Fibroblast of upper back skin (primary cell): Measurements from ENCODE around the gene GRK6.

Experiments used
- DNase-seq: peaks from one replicate; pipeline ENCODE4 v3.0.0-alpha.2; 2013

GRK6 gene

DNA sequence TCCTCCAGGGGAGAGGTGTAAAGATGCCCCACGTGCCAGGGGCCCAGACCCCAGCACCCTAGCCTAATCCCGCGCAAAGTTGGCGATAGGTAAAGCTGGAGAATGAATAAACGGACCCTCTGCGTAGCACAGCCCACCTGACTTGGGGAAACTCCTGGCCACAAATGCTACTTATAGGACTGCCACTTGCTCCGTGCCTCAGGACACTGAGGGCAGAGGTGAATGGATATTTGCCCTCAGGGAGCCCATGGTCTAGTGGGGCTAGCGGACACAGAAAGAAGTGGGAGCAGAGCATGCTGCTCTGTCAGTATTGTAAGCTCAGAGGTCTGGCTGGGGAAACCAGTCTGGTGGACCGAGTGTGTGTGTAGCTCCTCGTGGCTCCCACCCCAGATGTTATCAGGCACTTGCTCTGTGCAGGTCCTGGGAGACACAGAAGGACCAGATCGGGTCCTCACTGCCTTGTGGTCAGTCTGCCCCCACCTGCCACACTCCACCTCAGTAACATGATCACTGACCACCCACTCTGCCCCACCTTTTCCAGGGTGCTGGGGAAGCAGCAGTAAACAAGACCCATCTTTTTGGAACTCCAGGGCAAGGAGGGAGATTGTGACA, 841 bp downstream of the GRK6 start:
- no peak for DNase-seq

DNA sequence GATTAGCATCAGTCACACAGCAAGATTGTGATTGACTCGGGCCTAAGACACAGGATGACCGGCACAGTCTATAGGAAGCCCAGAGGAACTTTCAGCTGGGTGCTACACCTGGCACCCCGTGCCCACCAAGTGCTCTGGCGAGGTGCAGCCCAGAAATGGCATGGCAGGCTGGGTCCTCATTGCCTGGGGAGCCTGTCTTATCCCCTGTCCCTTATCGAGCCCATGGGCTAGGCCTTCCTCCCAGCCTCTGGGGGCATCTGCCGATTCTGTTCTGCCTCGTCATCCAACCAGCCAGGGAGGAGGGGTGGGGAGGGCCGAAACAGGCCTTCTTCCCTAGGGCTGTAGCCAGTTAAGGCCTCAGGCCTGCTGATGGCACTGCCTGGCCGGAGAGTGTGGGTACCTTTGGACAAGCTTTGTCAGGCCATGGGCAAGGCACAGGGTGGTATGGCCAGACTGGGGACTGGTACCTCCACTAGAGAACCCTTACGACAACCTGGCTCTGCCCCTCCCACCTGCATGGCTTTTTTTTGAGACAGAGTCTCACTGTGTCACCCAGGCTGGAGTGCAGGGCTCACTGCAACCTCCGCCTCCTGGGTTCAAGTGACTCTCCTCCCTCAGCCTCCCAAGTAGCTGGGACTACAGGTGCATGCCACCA, 1.6 kb downstream of the GRK6 start:
- DNase-seq, result no peak

DNA sequence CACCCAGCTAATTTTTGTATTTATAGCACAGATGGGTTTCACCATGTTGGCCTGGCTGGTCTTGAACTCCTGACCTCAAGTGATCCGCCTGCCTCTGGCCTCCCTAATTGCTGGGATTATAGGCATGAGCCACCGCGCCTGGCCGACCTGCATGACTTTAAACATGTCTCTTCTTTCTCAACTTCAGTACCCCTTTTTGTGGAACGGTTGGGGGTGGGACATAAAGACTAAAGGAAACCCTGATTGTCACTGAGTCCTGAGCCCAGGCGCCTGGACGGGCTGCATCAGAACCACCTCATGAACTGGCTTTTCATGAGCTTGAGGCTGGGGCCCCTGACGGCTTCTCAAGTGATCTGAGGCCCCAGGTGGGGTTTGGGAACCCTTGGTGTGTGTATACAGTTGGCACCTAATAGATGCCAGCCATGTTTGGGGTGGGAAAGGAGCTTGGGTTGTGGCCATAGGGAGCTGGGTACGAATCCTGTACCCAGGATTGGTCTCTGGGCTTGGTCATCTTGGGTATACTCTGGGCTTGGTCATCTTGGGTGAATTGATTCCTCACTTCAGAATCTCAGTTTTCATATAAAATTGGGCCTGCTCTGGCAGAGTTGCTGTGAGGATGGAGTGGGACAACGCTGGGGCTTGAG, 2.2 kb downstream of the GRK6 start:
- DNase-seq, result no peak

DNA sequence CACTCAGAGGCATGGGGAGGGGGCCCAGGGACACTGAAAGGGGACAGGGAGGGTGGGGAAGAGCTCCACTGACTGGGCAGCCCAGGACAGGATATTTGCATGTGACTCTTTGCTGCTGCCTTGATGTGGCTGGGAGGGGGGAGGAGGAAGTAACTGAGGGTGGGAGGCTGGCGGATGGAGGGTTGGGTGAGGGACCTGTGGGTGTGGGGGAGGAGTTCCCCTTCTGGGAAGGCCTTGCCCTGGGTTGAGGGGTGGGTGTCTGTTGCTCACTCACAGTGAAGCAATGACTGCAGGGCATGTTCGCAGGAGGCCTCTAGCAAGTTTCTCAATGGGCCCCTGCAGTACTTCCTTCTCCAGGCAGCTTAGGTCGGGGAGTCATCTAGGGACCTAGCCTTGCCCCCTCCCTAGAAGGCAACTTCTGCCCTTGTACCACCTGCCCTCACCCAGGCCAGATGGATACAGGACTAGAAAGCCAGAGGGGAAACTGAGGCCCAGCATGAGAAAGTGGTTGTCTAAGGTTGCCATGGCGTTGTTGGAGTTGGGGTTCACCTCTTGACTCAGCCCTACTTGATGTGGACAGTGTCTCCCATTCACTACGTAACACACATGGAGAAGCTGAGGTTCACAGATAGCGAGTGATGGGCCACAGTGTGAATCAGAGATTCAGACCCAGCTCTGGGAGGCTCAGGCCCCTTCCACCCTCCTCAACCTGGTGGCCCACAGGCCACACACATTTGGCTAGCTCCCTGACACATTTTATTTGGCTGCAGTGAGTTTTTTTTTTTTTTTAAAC, 3.0 kb downstream of the GRK6 start:
- no peak for DNase-seq

DNA sequence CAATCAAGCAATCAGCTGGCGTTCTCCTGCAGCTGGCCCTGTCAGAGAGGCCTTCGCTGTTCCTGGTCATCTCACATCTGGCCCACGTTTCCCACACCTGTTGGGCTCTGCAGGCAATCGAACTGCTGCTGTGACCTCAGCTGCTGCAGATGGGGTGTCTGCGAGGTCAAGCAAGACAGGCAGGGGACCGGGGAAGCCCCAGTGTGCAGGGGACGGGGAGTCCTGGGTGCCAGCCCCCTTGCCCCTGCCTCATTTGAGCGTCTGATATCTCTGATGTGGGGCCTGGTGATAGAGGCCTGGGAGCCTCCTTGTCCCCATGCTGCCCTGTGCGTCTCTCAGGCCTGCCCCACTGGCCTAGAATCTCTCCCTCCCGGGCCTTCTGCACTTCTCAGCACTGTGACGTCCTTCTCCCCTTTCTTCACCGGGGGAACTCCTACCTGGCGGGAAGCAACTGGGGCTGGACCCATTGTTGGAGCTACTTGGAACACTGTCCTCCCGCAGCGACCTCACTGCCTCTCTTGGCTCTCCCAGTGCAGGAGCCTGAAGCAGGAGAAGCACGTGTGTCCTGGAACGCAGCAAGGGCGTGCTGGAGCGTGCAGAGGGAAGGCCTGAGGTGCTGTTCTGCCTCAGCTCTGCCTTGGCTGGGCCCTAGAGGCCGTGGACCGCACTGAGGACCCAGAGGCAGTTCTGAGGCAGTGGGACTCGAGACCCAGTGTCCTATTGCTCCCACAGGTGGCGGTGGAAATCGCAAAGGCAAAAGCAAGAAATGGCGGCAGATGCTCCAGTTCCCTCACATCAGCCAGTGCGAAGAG, 3.9 kb downstream of the GRK6 start:
- DNase-seq, result no peak

DNA sequence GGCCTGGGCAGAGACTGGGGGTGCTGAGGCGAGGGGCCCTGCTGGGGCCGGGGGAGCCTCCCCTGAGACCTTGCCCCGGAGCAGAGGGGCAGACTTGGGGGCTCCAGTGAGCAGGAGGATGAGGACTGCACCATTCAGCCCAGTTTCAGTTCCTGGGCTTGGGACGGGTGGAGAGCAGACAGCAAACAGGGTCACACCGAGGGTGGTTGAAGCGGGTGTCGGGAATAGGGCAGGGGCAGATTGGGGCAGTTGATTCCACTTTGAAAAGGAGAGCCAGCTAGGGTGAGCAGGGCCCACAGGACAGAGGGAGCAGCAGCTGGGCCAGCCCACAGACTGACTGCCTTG, 4.5 kb downstream of the GRK6 start:
- DNase-seq, result no peak

DNA sequence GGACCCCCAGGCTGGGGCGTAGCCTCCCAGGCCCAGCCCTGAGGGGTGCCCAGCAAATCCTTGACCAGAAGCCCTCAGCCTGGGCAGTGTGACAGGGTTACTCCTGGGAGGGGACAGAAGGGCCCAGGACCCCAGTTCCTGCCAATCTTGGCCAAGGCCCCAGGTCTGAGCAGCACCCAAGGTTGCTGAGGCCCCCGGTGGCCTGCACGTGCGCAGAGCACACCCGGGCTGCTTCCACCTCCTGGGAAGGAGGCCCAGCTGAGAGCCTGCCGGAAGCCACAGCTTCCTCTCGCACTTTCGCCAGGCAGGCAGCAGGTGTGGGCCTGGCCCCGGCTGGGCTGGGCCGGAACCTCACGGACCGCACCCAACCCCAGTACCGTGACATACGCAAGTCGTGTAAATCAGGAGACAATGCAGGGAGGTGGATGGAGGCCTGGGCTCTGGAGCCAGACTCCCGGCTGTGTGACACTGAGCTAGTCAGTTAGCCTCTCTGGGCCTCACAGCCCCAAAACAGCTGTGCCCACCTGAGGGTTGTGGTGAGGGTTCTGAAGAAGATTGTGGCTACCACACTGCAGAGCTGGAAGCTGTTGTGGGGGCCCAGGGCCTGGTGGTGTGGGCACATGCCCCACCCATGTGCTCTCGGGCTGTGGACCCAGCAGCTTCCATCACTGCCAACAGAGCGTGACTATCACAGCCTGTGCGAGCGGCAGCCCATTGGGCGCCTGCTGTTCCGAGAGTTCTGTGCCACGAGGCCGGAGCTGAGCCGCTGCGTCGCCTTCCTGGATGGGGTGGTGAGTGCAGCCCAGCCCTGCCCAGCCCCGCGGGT, 5.1 kb downstream of the GRK6 start:
- DNase-seq, result no peak

DNA sequence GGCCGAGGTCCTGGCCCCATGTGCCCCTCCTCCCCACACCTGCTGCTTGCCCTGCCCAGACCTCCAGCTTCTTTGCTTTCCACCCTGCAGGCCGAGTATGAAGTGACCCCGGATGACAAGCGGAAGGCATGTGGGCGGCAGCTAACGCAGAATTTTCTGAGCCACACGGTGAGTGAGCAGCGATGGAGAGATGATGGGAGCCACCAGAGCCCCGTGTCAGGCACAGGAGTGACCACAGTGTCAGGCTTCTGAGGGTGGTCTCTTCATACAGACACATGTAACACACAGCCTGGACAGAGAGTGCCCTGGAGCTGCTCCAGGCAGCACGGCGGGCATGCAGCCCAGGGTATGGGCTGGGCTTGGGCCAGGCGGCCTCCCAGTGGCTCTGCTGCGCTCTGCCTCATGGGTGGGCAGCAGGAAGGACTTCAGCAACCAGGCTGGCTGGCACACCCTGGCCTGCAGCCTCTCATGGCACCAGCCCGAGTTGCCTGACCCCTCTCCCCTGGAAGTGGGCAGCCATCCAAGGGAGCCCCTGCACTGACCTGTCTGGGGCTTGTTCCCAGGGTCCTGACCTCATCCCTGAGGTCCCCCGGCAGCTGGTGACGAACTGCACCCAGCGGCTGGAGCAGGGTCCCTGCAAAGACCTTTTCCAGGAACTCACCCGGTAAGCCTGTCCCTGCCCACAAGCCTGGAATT, 5.8 kb downstream of the GRK6 start:
- no peak for DNase-seq

DNA sequence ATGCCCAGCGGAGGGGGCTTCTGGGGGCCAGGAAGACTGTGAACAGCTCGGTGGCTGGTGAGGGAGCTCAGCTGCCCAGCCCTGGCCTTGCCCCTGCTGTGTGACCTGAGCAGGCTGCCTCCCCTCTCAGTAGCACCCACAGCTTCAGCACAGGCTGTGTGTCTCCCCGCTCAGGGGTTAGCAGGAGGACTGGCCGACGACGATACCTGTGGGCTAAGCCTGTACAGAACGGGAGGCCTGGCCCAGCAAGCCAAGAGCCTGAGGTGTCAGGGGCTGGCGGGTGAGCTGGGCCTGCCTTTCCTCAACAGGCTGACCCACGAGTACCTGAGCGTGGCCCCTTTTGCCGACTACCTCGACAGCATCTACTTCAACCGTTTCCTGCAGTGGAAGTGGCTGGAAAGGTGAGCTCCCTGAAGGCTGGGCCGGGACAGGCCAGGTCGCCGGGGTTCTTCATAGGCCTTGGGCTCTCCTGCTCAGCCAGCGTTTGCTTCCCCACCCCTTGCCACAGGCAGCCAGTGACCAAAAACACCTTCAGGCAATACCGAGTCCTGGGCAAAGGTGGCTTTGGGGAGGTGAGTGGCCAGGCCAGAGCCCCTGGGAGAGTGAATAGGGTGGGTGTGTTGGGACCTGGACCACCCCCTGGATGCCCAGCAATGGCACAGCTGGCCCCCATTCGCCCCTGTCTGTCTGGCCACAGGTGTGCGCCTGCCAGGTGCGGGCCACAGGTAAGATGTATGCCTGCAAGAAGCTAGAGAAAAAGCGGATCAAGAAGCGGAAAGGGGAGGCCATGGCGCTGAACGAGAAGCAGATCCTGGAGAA, 6.6 kb downstream of the GRK6 start:
- DNase-seq, result no peak

DNA sequence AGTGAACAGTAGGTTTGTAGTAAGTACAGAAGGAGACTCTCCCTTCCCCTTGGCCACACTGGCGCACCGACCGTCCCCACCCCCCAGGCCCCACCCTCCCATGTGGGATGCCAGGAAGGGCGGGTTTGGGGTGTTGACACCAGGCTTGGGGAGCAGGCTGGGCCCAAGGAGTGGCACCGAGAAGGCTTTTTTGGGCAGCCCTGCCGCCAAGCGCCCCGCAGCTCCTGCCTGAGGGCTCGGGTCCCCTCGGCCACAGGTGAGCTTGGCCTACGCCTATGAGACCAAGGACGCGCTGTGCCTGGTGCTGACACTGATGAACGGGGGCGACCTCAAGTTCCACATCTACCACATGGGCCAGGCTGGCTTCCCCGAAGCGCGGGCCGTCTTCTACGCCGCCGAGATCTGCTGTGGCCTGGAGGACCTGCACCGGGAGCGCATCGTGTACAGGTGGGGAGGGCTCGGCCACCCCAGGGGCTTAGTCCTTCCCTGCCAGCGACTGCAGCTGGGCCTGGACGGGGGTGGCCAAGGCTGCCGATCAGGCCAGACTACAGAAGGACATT, 7.3 kb downstream of the GRK6 start:
- DNase-seq, result no peak

DNA sequence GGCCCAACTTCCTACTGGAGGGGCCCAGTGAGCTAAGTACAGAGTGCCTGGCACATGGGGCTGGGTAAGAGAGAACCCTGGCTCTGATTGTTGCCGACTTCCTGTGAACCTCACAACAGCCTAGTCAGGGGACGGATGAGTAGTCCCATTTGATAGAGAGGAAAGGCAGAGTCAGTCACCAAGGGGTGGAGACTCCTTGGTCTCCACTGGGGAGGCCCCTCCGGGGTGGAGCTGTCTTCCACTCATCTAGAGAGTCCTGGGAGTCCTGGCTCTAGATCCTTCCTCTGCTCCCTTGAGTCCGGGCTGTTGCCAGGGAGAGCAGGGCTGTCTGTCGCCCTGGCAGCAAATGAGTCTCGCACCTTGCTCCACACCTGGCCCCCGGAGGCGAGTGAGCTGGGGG, 8.0 kb downstream of the GRK6 start:
- DNase-seq, result no peak

DNA sequence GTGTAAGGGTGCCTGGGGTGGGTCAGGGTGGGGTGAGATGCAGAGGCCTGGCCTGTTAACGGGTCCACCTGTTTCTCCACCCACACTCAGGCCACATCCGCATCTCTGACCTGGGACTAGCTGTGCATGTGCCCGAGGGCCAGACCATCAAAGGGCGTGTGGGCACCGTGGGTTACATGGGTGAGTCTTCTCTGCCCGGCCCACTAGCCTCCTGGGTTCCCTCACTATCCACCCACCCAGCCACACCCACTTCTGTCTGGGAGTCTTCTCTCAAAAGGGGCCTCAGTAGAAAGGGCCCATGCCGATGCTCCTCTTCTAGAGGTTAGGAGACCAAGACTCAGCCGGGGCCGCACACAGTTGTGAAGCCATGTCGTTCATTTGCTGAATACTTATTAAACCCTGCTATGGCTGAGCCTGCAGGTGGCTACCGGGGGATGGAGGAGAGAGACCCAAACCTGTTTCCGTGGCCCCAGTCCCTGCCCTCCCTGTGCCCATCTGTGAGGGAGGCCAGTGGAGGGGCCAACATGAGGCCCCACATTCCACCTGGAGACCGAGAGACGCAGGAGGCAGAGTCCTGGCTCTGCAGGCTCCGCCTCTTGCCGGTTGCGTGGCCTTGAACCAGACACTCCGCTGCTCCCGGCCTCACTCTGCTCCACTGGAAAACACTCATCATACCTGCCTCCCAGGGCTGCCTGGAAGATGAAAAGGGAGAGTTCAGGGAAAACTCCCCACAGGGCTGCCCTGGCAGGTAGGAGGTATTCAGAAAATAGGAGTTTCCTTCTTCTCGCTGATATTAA, 8.7 kb downstream of the GRK6 start:
- no peak for DNase-seq

DNA sequence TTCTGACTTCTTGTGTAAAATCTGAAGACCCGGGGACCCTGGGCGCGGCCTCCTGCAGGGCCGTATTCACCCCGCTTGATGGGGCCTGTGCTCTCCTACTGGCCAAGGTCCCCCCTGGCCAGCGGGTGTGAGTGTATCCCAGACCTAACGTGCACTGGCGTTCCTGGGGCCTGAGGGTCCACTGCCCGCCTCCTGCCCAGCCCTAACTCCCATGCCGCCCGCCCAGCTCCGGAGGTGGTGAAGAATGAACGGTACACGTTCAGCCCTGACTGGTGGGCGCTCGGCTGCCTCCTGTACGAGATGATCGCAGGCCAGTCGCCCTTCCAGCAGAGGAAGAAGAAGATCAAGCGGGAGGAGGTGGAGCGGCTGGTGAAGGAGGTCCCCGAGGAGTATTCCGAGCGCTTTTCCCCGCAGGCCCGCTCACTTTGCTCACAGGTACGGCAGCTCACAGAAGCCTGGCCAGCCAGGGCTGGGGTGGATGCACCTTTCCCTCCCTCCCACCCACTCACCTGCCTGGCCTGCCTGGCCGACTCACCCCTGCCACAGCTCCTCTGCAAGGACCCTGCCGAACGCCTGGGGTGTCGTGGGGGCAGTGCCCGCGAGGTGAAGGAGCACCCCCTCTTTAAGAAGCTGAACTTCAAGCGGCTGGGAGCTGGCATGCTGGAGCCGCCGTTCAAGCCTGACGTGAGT, 9.5 kb downstream of the GRK6 start:
- no peak for DNase-seq

DNA sequence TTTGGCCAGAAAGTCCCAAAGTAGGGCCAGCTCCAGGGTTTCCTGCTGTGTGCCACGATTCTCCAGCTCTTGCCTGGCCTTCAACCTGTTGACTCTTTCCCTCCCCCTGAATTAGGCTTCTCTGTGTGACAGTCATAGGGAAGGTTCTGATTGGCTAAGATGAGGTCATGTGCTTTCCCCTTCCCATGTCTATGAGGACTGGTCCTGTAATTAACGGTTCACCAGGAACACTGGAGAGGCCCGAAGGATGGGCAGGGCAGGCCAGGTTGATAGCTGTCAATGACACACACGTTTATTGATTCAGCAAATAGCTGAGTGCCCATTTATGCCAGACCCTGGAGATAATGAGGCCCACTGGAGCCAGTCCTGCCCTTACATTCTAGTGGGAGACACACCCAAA, 11.1 kb downstream of the GRK6 start:
- no peak for DNase-seq

DNA sequence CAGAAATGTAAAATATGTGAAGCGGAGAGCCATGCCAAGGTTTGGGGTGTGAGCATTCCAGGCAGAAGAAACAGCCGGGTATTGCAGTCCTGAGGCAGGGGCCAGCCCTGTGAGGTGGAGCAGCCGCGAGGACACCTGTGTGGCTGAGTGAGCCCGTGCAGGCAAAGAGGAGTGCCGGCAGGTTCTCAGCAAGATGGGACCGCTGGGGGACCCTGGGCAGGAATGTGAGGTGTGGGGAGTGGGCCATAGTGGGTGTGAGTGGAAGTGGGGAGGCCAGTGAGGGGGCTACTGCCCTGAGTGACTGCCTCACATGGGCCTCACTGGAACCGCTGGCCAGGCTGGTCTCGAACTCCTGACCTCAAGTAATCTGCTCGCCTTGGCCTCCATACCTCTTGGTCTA, 12.0 kb downstream of the GRK6 start:
- DNase-seq, result no peak

DNA sequence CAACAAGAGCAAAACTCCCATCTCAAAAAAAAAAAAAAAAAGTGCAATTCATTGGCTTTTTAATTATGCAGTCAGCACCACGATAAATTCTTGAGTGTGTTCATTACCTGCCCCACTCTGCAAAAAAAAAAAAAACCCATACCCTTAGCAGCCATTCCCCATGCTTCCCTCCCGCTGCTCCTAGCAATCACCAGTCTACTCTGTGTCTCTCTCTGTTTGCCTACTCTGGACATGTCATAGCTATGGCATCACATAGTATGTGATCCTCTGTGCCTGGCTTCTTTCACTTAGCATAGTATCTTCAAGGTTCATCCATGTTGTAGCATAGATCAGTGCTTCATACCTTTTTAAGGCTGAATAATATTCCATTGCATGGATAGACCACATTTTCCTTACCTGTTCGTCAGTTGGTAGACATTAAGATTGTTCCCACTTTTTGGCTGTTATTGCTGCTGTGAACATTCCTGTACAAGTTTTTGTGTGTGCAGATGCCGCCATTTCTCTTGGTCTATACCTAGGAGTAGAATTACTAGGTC, 13.1 kb downstream of the GRK6 start:
- DNase-seq, result no peak

DNA sequence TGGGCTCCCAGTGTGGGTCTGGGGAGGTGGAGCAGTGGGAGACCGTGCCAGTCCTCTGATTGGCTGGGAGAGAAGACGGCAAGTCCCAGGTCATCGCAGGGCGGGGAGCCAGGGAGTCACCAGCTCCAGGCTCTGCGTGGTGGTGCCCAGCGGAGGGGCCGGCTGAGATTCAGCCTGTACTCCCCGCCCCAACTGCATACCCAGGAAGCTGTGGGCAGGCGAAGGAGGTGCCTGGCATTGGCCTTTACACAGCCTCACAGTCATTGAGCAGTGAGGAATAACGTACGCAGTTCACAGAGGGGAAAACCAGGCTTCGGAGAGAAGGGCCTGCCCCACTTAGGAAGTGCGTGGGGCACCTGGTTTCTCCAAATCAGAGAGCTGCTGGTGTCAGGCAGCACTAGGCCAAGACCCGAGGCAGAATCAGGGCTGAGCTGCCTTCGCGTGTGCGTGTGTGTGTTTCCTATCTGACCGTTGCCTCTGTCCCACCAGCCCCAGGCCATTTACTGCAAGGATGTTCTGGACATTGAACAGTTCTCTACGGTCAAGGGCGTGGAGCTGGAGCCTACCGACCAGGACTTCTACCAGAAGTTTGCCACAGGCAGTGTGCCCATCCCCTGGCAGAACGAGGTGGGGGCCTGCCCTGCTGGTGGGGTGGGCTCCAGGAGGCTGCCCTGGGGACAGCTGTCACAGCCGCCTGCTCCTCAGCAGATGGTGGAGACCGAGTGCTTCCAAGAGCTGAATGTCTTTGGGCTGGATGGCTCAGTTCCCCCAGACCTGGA, 13.9 kb downstream of the GRK6 start:
- no peak for DNase-seq
